ENCODE data around the gene GCNT1.

- TF ChIP-seq CTCF (IDR thresholded peaks at IDR 0.05; ENCODE audit: borderline replicate concordance, extremely low read depth, low read length, poor library complexity, severe bottlenecking) (peak; percentile 26), EZH2 (IDR thresholded peaks at IDR 0.05; ENCODE audit: borderline replicate concordance, low read depth, low read length, severe bottlenecking) (peak; percentile 74)
Observed at GRCh38 chr9:76458903-76459693, at the start of gene GCNT1.
